PC-3 (cell line): ENCODE results near the gene ITK. TPM values are rescaled to one million over a fixed set of nuclear protein-coding genes. Genes with fewer than 3 reads are reported as not detected.

Experiments
- ATAC-seq: fragments of 200-7000 bp; cut with Tn5 transposase; 2 replicates; pipeline ENCODE4 v1.9.1; 2020; ENCODE audit warnings: mild to moderate bottlenecking, moderate library complexity
- BruUV-seq: library from RNA; stranded (reverse); fragments of 400-500 nt; replicated peaks from 2 replicates; lab custom pipeline; 2021; lab: Mats Ljungman, UMichigan
- CTCF ChIA-PET: fragments of 300-600 bp; sonication (Branson Sonifier 250); formaldehyde crosslinking; loops from one replicate; lab custom pipeline; 2022; ENCODE audit warnings: antibody characterized with exemption; lab: Charles Lee
- POLR2A ChIA-PET: fragments of 300-600 bp; sonication (Branson Sonifier 250); formaldehyde crosslinking; loops from one replicate; lab custom pipeline; 2022; ENCODE audit warnings: antibody characterized with exemption; ENCODE audit not compliant: unreplicated experiment; lab: Charles Lee
- DNase-seq: peaks from one replicate; pipeline ENCODE4 v3.0.0-alpha.2; 2015
- H2AFZ ChIP-seq: fragments of 300-600 bp; sonication (generic); 2 replicates; pipeline ENCODE4 v1.6.0; 2016; ENCODE audit warnings: antibody characterized with exemption, low read length
- H3F3A ChIP-seq: fragments of 300-600 bp; sonication (generic); one replicate; pipeline ENCODE4 v1.6.0; 2017; ENCODE audit warnings: antibody characterized with exemption, low read length, control low read depth, mild to moderate bottlenecking; ENCODE audit not compliant: unreplicated experiment
- H3K27ac ChIP-seq: fragments of 300-600 bp; sonication (generic); 2 replicates; pipeline ENCODE4 v1.5.1; 2016; ENCODE audit warnings: mild to moderate bottlenecking, low read length
- H3K27me3 ChIP-seq: fragments of 300-600 bp; sonication (generic); 2 replicates; pipeline ENCODE4 v1.6.1; 2016; ENCODE audit warnings: low read length, mixed read lengths
- H3K36me3 ChIP-seq: fragments of 300-600 bp; sonication (generic); 2 replicates; pipeline ENCODE4 v1.6.1; 2016; ENCODE audit warnings: low read depth, mixed run types, low read length, mixed read lengths
- H3K4me1 ChIP-seq: fragments of 300-600 bp; sonication (generic); 2 replicates; pipeline ENCODE4 v1.5.1; 2016; ENCODE audit warnings: low read length; ENCODE audit not compliant: insufficient read depth
- H3K4me2 ChIP-seq: fragments of 300-600 bp; sonication (generic); 2 replicates; pipeline ENCODE4 v1.6.0; 2016; ENCODE audit warnings: low read length
- H3K4me3 ChIP-seq: fragments of 300-600 bp; sonication (generic); 2 replicates; pipeline ENCODE4 v1.5.1; 2016; ENCODE audit warnings: mild to moderate bottlenecking, low read length, mixed read lengths
- H3K79me2 ChIP-seq: fragments of 300-600 bp; sonication (generic); 2 replicates; pipeline ENCODE4 v1.6.1; 2017; ENCODE audit warnings: low read length, mixed read lengths
- H3K9ac ChIP-seq: fragments of 300-600 bp; sonication (generic); 2 replicates; pipeline ENCODE4 v1.6.0; 2016; ENCODE audit warnings: mild to moderate bottlenecking, low read length
- H3K9me2 ChIP-seq: fragments of 300-600 bp; sonication (generic); replicated peaks from 2 replicates; pipeline ENCODE4 v1.6.1; 2016; ENCODE audit warnings: mixed run types, low read length, mixed read lengths
- H3K9me3 ChIP-seq: fragments of 300-600 bp; sonication (generic); 2 replicates; pipeline ENCODE4 v1.6.1; 2016; ENCODE audit warnings: low read length, mixed read lengths
- H4K20me1 ChIP-seq: fragments of 300-600 bp; sonication (generic); 2 replicates; pipeline ENCODE4 v1.6.1; 2016; ENCODE audit warnings: low read length, mixed read lengths
- EZH2 ChIP-seq: fragments of 300-600 bp; sonication (generic); IDR thresholded peaks from one replicate; pipeline ENCODE4 v1.6.1; 2017; ENCODE audit warnings: antibody characterized with exemption, mild to moderate bottlenecking, low read length; ENCODE audit not compliant: unreplicated experiment
- EZH2phosphoT487 ChIP-seq: fragments of 300-600 bp; sonication (generic); IDR thresholded peaks from 2 replicates; pipeline ENCODE4 v1.6.1; 2018; ENCODE audit warnings: mild to moderate bottlenecking, antibody characterized with exemption, low read length, borderline replicate concordance
- intact Hi-C: fragments of 100-400 bp; cut with micrococcal nuclease; formaldehyde crosslinking; loops from 2 replicates; pipeline ENCODE4 v1.9.0; 2023
- total RNA-seq: library from RNA; depleted of rRNA; stranded (reverse); fragments of >200 nt; gene quantifications from 2 replicates; pipeline ENCODE4 v1.2.3, GENCODE V29; 2014
- TF ChIP-seq, protein P1 (sequence below): fragments of 300-600 bp; sonication (generic); conservative IDR thresholded peaks from 2 replicates; pipeline ENCODE4 v1.5.1; 2017; ENCODE audit warnings: antibody characterized with exemption, low read depth, mild to moderate bottlenecking, low read length

ITK gene
- total RNA-seq, 1 experiment from 2014 or later: 0.69 TPM

GRCh38 chr5:157245886-157246285 is 65.2 kb downstream of the ITK start:
- H3K4me1 ChIP-seq: peaks cover 6% of the 10 kb centered on the region; the same call in 1 of the 2 replicates
- TF ChIP-seq EZH2 (no peak), EZH2phosphoT487 (no peak)
- TF ChIP-seq, protein P1, sequence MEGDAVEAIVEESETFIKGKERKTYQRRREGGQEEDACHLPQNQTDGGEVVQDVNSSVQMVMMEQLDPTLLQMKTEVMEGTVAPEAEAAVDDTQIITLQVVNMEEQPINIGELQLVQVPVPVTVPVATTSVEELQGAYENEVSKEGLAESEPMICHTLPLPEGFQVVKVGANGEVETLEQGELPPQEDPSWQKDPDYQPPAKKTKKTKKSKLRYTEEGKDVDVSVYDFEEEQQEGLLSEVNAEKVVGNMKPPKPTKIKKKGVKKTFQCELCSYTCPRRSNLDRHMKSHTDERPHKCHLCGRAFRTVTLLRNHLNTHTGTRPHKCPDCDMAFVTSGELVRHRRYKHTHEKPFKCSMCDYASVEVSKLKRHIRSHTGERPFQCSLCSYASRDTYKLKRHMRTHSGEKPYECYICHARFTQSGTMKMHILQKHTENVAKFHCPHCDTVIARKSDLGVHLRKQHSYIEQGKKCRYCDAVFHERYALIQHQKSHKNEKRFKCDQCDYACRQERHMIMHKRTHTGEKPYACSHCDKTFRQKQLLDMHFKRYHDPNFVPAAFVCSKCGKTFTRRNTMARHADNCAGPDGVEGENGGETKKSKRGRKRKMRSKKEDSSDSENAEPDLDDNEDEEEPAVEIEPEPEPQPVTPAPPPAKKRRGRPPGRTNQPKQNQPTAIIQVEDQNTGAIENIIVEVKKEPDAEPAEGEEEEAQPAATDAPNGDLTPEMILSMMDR: no peak
- no peaks in the 10 kb centered on the region for H3K9me2 ChIP-seq
- intact Hi-C loops: no loop called here
- H3K27me3 ChIP-seq: no peaks in the 10 kb centered on the region
- H3K9ac ChIP-seq: no peak overlapping the region
- ATAC-seq (no peak), DNase-seq (no peak)
- no peak overlapping the region for H2AFZ ChIP-seq
- H3K4me2 ChIP-seq: no peak overlapping the region
- H3K27ac ChIP-seq: no peak overlapping the region
- ChIA-PET POLR2A (no interaction called here), CTCF (no interaction called here)
- no peaks in the 10 kb centered on the region for H4K20me1 ChIP-seq
- no TSS peak for BruUV-seq
- H3K36me3 ChIP-seq: no peaks in the 10 kb centered on the region
- no peaks in the 10 kb centered on the region for H3K79me2 ChIP-seq
- H3F3A ChIP-seq: no peaks in the 10 kb centered on the region
- no peaks in the 10 kb centered on the region for H3K9me3 ChIP-seq
- H3K4me3 ChIP-seq: no peak overlapping the region

GRCh38 chr5:157247267-157247666 is 66.6 kb downstream of the ITK start:
- no peak overlapping the region for H3K4me2 ChIP-seq
- peaks cover 6% of the 10 kb centered on the region; the same call in 1 of the 2 replicates for H3K4me1 ChIP-seq
- H3K36me3 ChIP-seq: no peaks in the 10 kb centered on the region
- ChIA-PET CTCF (no interaction called here), POLR2A (no interaction called here)
- no peaks in the 10 kb centered on the region for H3F3A ChIP-seq
- H3K9me3 ChIP-seq: no peaks in the 10 kb centered on the region
- H2AFZ ChIP-seq: no peak overlapping the region
- no peak overlapping the region for H3K27ac ChIP-seq
- no peaks in the 10 kb centered on the region for H3K27me3 ChIP-seq
- H3K9me2 ChIP-seq: no peaks in the 10 kb centered on the region
- ATAC-seq (no peak), DNase-seq (no peak)
- no peaks in the 10 kb centered on the region for H3K79me2 ChIP-seq
- intact Hi-C loops: no loop called here
- TF ChIP-seq EZH2 (no peak), EZH2phosphoT487 (no peak)
- TF ChIP-seq, protein P1: no peak
- no TSS peak for BruUV-seq
- H4K20me1 ChIP-seq: no peaks in the 10 kb centered on the region
- H3K9ac ChIP-seq: no peak overlapping the region
- H3K4me3 ChIP-seq: no peak overlapping the region

DNA sequence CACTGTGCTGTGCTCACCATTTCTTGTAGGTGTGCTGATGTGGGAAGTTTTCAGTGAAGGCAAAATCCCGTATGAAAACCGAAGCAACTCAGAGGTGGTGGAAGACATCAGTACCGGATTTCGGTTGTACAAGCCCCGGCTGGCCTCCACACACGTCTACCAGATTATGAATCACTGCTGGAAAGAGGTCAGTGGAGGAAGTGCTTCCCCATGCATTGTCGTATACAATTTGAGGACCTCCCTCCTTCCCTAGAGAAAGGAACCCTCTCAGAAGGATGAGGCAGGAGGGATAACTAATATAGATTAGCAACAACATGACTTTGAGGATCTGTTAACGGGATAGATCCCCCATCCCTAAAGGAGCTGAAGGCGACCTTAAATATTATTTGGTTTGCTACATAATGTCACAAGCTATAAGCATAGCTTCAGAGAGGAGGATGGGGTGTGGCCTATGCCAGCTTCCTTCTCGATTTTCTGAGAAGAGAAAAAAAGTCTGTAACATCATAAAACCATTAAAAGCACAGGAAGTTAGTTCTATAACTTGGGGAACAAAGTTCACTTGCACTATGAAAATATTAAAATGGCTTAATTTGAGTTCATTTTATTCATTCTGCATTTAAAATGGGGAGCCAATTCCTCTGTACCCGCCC is 68.3 kb downstream of the ITK start:
- no peaks in the 10 kb centered on the region for H3F3A ChIP-seq
- H3K9ac ChIP-seq: no peak overlapping the region
- no peak overlapping the region for H3K4me3 ChIP-seq
- TF ChIP-seq EZH2phosphoT487: no peak
- TF ChIP-seq, protein P1: no peak
- TF ChIP-seq EZH2: no peak
- no peaks in the 10 kb centered on the region for H3K9me2 ChIP-seq
- no peaks in the 10 kb centered on the region for H3K79me2 ChIP-seq
- no peak overlapping the region for H3K4me2 ChIP-seq
- H2AFZ ChIP-seq: no peak overlapping the region
- H3K9me3 ChIP-seq: no peaks in the 10 kb centered on the region
- H3K27ac ChIP-seq: no peak overlapping the region
- H4K20me1 ChIP-seq: no peaks in the 10 kb centered on the region
- ChIA-PET POLR2A (interaction anchor here (0.6 to 0.7 kb wide), 2 partner anchors 106 to 434 kb away, joined by 3 to 5 read pairs; partner anchors contain the start of gene MED7), CTCF (no interaction called here)
- intact Hi-C loops: no loop called here
- no peaks in the 10 kb centered on the region for H3K27me3 ChIP-seq
- no peak for DNase-seq
- H3K4me1 ChIP-seq: peaks cover 6% of the 10 kb centered on the region; the same call in 1 of the 2 replicates
- ATAC-seq: no peak
- BruUV-seq: no TSS peak
- H3K36me3 ChIP-seq: no peaks in the 10 kb centered on the region
